ENCODE results near the gene MIB2. TPM values are rescaled to one million over a fixed set of nuclear protein-coding genes. Genes with fewer than 3 reads are reported as not detected.

The MIB2 gene
- total RNA-seq, 1 donor from 2014 or later = 66.8 TPM

DNA sequence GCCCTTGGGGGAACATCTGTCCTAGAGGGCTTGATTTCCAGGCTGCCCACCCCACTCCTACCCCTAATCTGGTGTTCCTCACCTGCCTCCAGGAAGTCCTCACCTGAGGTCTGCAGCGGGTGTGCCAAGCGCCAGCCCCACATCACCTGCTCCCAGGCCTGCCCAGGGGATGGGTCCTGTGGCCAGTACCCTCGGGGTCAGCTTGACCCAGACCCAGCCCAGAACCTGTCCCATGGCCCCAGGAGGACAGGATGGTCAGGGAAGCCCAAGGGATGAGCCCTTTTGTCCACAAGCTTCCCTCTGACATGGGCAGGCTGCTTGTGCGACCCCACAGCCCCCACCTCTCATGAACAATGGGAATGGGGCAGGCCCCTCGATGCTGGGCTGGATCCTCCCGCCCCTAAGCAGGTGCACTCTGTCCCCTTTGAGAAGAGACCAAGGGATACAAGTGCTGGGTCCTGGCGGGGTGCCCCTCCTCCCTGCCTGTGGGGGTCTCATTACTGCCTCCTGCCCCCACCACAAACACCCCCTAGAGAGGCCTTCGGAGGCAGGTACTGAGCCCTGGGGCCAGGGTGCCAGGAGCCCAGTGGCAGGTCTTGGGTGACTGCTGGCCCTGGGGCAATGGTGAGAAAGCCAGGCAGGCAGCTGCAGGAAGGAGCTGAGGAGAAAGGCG lies 3.2 kb downstream of the MIB2 start:
- DNase-seq (ENCODE audit: extremely low spot score in 2 of 2) = no peak

DNA sequence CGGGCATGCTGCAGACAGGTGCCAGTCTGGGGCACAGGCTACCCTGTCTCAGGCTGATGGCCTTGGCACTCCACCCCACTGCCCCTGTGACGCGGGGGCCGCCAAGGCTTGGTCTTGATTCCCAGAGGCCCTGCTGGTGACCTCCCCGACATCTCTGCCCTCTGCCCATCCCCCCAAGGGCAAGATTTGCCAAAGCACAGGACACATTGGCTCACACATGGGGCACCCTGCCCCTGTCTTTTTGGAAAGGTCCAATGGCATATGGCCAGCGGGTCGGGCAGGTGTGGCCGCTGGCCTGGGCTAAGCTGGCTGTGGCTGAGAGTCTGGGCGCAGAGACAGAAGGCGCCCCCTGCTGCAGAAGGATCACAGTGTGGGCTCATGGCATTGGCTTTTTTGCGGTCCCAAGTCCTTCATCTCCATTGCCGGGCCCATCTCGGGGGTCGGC lies 4.6 kb downstream of the MIB2 start:
- no peak for DNase-seq (ENCODE audit: extremely low spot score in 2 of 2)
- Histone ChIP-seq H3K27me3 (no peaks in the 10 kb centered on the region), H3K9me3 (no peaks in the 10 kb centered on the region), H3K27ac (no peak overlapping the region), H3K4me3 (no peak overlapping the region), H3K4me1 (peaks cover 23% of the 10 kb centered on the region), H3K36me3 (peaks cover 0 to 9% of the 10 kb centered on the region in 2 donors)
- intact Hi-C loops (cut with DNase I) = no loop called here
- no peak for TF ChIP-seq CTCF (IDR thresholded peaks at IDR 0.05)

More for the DNA sequence above, 3.2 kb downstream of the MIB2 start:
- intact Hi-C loops (cut with DNase I) = no loop called here
- Histone ChIP-seq H3K4me3 (no peak overlapping the region), H3K36me3 (peaks cover 0 to 9% of the 10 kb centered on the region in 2 donors), H3K27ac (no peak overlapping the region), H3K27me3 (no peaks in the 10 kb centered on the region), H3K9me3 (no peaks in the 10 kb centered on the region), H3K4me1 (peaks cover 37% of the 10 kb centered on the region)
- no peak for TF ChIP-seq CTCF (IDR thresholded peaks at IDR 0.05)
- TF ChIP-seq POLR2A (IDR thresholded peaks at IDR 0.05) = no peak
- no peak for TF ChIP-seq POLR2AphosphoS5 (IDR thresholded peaks at IDR 0.05; ENCODE audit: insufficient read depth in 1 of 2, low read depth in 1 of 2)

GRCh38 chr1:1620433-1621139 lies 5.3 kb downstream of the MIB2 start:
- no peak for TF ChIP-seq POLR2A (IDR thresholded peaks at IDR 0.05)
- TF ChIP-seq CTCF (IDR thresholded peaks at IDR 0.05) = no peak
- TF ChIP-seq POLR2AphosphoS5 (IDR thresholded peaks at IDR 0.05; ENCODE audit: insufficient read depth in 1 of 2, low read depth in 1 of 2) = no peak
- intact Hi-C loops (cut with DNase I) = no loop called here
- Histone ChIP-seq H3K9me3 (no peaks in the 10 kb centered on the region), H3K27ac (no peak overlapping the region), H3K4me1 (peaks cover 22% of the 10 kb centered on the region), H3K4me3 (no peak overlapping the region), H3K27me3 (no peaks in the 10 kb centered on the region), H3K36me3 (peaks cover 0 to 9% of the 10 kb centered on the region in 2 donors)
- DNase-seq (ENCODE audit: extremely low spot score in 2 of 2) = no peak

DNA sequence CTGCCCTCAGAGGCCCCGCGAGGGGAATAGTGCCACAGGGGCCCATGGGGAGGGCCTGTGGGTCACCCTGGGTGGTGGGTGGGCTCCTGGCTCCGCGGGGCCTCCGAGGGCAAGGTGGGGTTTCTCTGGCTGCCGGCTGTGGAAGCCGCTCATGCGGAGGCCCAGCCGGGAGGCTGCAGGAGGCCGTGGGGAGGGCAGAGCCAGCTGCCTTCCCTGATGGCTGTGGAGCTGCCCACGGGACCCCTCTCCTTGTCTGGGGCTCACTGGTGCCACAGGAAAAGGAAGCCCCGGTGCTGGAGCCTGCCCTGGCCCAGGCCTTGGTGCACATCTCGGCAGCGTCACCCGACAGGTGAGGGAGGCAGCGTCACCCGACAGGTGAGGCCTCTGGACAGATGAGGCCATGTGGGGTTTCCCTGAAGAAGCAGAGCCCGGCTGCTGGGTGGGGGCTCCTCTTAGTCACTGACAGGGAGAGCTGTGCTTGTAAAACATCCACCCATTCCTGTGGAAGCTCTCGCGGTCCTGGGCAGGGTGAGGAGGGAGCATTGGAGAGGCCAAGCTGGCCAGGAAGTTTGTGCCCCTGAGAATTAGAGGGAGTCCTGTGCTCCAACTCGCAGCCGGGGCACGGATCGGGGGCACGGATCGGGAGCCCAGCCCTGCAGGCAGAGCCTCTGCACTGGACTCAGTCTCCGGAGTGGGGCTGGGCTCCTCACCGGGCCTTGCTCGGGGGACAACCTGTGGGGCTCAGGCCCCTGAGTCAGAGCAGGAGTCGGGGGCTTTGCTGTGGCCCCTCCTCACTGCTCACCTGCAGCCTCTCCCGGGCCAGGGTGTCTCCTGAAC lies 6.1 kb downstream of the MIB2 start:
- Histone ChIP-seq H3K27me3 (no peaks in the 10 kb centered on the region), H3K36me3 (peaks cover 0 to 9% of the 10 kb centered on the region in 2 donors), H3K27ac (no peak overlapping the region), H3K4me1 (peaks cover 20% of the 10 kb centered on the region), H3K4me3 (no peak overlapping the region), H3K9me3 (no peaks in the 10 kb centered on the region)
- TF ChIP-seq CTCF (IDR thresholded peaks at IDR 0.05) (no peak), POLR2A (IDR thresholded peaks at IDR 0.05) (no peak), POLR2AphosphoS5 (IDR thresholded peaks at IDR 0.05; ENCODE audit: insufficient read depth in 1 of 2, low read depth in 1 of 2) (no peak)
- intact Hi-C loops (cut with DNase I) = no loop called here
- no peak for DNase-seq (ENCODE audit: extremely low spot score in 2 of 2)

All from vagina (tissue), 2 donors.